Smooth muscle cell (in vitro differentiated cells): ENCODE data around the gene PRSS53. TPM values are rescaled to one million over a fixed set of nuclear protein-coding genes. Genes with fewer than 3 reads are reported as not detected.

Source experiments
- DNase-seq: peaks from one replicate; lab custom pipeline; 2025; ENCODE audit not compliant: unreplicated experiment; lab: John Stamatoyannopoulos, UW
- H2AFZ ChIP-seq: fragments of 200-600 bp; sonication (generic); 2 replicates; pipeline ENCODE4 v1.6.0; 2016; ENCODE audit warnings: antibody characterized with exemption, low read depth, mild to moderate bottlenecking
- H3F3A ChIP-seq: fragments of 200-600 bp; sonication (generic); 2 replicates; pipeline ENCODE4 v1.6.0; 2017; ENCODE audit warnings: antibody characterized with exemption, low read depth
- H3K27ac ChIP-seq: fragments of 200-600 bp; sonication (generic); 2 replicates; pipeline ENCODE4 v1.5.1; 2016; ENCODE audit warnings: low read depth, mild to moderate bottlenecking
- H3K27me3 ChIP-seq: fragments of 200-600 bp; sonication (generic); 2 replicates; pipeline ENCODE4 v1.6.1; 2016; ENCODE audit warnings: low read depth, mild to moderate bottlenecking
- H3K36me3 ChIP-seq: fragments of 200-600 bp; sonication (generic); 2 replicates; pipeline ENCODE4 v1.5.1; 2016; ENCODE audit warnings: low read depth
- H3K4me1 ChIP-seq: fragments of 200-600 bp; sonication (generic); 2 replicates; pipeline ENCODE4 v1.5.1; 2016; ENCODE audit warnings: low read depth
- H3K4me2 ChIP-seq: fragments of 200-600 bp; sonication (generic); 2 replicates; pipeline ENCODE4 v1.6.0; 2016; ENCODE audit warnings: mild to moderate bottlenecking
- H3K4me3 ChIP-seq: fragments of 200-600 bp; sonication (generic); 2 replicates; pipeline ENCODE4 v1.5.1; 2016; ENCODE audit warnings: mild to moderate bottlenecking
- H3K79me2 ChIP-seq: fragments of 200-600 bp; sonication (generic); 2 replicates; pipeline ENCODE4 v1.6.0; 2016; ENCODE audit warnings: low read depth, mild to moderate bottlenecking
- H3K9ac ChIP-seq: fragments of 200-600 bp; sonication (generic); 2 replicates; pipeline ENCODE4 v1.6.0; 2016; ENCODE audit warnings: low read depth
- H3K9me3 ChIP-seq: fragments of 200-600 bp; sonication (generic); replicated peaks from 2 replicates; pipeline ENCODE4 v1.5.1; 2016; ENCODE audit warnings: low read depth
- H4K20me1 ChIP-seq: fragments of 200-600 bp; sonication (generic); 2 replicates; pipeline ENCODE4 v1.6.0; 2016; ENCODE audit warnings: low read depth
- CTCF ChIP-seq: fragments of 200-600 bp; sonication (generic); IDR thresholded peaks from 2 replicates; pipeline ENCODE4 v1.5.1; 2017; ENCODE audit warnings: borderline replicate concordance, mild to moderate bottlenecking, antibody characterized with exemption; ENCODE audit not compliant: insufficient read depth, poor library complexity, severe bottlenecking
- WGBS: methylation state at CpG from one replicate; pipeline ENCODE4 v1.1.7; 2016; ENCODE audit warnings: low lambda C conversion rate; 5-methylcytosine and 5-hydroxymethylcytosine counted together
- polyA plus RNA-seq: library from polyadenylated mRNA; unstranded; fragments of >200 nt; fragmentation: Nextera tagmentation; extraction: Ambion mirVana; gene quantifications from 2 replicates; pipeline ENCODE4 v1.2.1, GENCODE V29; 2016
- total RNA-seq: library from RNA; depleted of rRNA; stranded (reverse); fragments of >200 nt; gene quantifications from 2 replicates; pipeline ENCODE4 v1.2.3, GENCODE V29; 2014

PRSS53 gene
- total and polyA plus RNA-seq, 2 experiments from 2014 or later = 0.66 to 6.3 TPM

- H3K79me2 ChIP-seq = peaks cover 20% of the 10 kb centered on the region
- no peaks in the 10 kb centered on the region for H3K27me3 ChIP-seq
- no peak overlapping the region for H3K4me3 ChIP-seq
- TF ChIP-seq CTCF = no peak
- H4K20me1 ChIP-seq = no peaks in the 10 kb centered on the region
- H3K9me3 ChIP-seq = no peaks in the 10 kb centered on the region
- H2AFZ ChIP-seq = no peak overlapping the region
- no peaks in the 10 kb centered on the region for H3K36me3 ChIP-seq
- peaks cover 4% of the 10 kb centered on the region for H3K4me1 ChIP-seq
- no peak for DNase-seq
- no peak overlapping the region for H3K27ac ChIP-seq
- H3K4me2 ChIP-seq = no peak overlapping the region
- no peak overlapping the region for H3K9ac ChIP-seq
- peaks cover 14% of the 10 kb centered on the region for H3F3A ChIP-seq
- 92% methylated on average over 2 of the region's 2 CpGs for WGBS
Observed at GRCh38 chr16:31112711-31113110, 24.0 kb upstream of the PRSS53 start.

- H3K4me2 ChIP-seq = no peak overlapping the region
- no peaks in the 10 kb centered on the region for H3K36me3 ChIP-seq
- no peak for TF ChIP-seq CTCF
- peaks cover 4% of the 10 kb centered on the region for H3K4me1 ChIP-seq
- WGBS = 96% methylated on average over 20 of the region's 23 CpGs
- H3K9me3 ChIP-seq = no peaks in the 10 kb centered on the region
- no peaks in the 10 kb centered on the region for H3K27me3 ChIP-seq
- H2AFZ ChIP-seq = no peak overlapping the region
- no peak overlapping the region for H3K27ac ChIP-seq
- no peak overlapping the region for H3K4me3 ChIP-seq
- H3K9ac ChIP-seq = no peak overlapping the region
- no peak for DNase-seq
- peaks cover 20% of the 10 kb centered on the region for H3K79me2 ChIP-seq
- peaks cover 14% of the 10 kb centered on the region for H3F3A ChIP-seq
- H4K20me1 ChIP-seq = no peaks in the 10 kb centered on the region
Observed at GRCh38 chr16:31111881-31112466, 23.2 kb upstream of the PRSS53 start.

GRCh38 chr16:31110106-31111034 is 21.6 kb upstream of the PRSS53 start:
- Histone ChIP-seq H3K27me3 (no peaks in the 10 kb centered on the region), H3K9me3 (no peaks in the 10 kb centered on the region), H3K36me3 (no peaks in the 10 kb centered on the region), H3K79me2 (peaks cover 15% of the 10 kb centered on the region), H3K9ac (no peak overlapping the region), H3K4me2 (no peak overlapping the region), H3K27ac (no peak overlapping the region), H2AFZ (no peak overlapping the region), H3K4me1 (peaks cover 4% of the 10 kb centered on the region), H3F3A (peaks cover 5% of the 10 kb centered on the region), H3K4me3 (no peak overlapping the region), H4K20me1 (no peaks in the 10 kb centered on the region)
- no peak for DNase-seq
- no peak for TF ChIP-seq CTCF
- WGBS = 97% methylated on average over 26 of the region's 26 CpGs
